ENCODE data around the gene ZNHIT3.

- TF ChIP-seq, protein P1, sequence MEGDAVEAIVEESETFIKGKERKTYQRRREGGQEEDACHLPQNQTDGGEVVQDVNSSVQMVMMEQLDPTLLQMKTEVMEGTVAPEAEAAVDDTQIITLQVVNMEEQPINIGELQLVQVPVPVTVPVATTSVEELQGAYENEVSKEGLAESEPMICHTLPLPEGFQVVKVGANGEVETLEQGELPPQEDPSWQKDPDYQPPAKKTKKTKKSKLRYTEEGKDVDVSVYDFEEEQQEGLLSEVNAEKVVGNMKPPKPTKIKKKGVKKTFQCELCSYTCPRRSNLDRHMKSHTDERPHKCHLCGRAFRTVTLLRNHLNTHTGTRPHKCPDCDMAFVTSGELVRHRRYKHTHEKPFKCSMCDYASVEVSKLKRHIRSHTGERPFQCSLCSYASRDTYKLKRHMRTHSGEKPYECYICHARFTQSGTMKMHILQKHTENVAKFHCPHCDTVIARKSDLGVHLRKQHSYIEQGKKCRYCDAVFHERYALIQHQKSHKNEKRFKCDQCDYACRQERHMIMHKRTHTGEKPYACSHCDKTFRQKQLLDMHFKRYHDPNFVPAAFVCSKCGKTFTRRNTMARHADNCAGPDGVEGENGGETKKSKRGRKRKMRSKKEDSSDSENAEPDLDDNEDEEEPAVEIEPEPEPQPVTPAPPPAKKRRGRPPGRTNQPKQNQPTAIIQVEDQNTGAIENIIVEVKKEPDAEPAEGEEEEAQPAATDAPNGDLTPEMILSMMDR (IDR thresholded peaks at IDR 0.05; ENCODE audit: low read depth, low read length, missing input control), result no peak
- TF ChIP-seq RAD21 (IDR thresholded peaks at IDR 0.05) (no peak), MAX (IDR thresholded peaks at IDR 0.05) (no peak), REST (IDR thresholded peaks at IDR 0.05) (no peak), FOXA1 (IDR thresholded peaks at IDR 0.05) (no peak), JUND (IDR thresholded peaks at IDR 0.05) (no peak), YY1 (IDR thresholded peaks at IDR 0.05) (no peak), TAF1 (conservative IDR thresholded peaks at IDR 0.05) (peak; percentile 31), EGR1 (IDR thresholded peaks at IDR 0.05; ENCODE audit: low read depth in 2 of 2) (no peak), RXRA (IDR thresholded peaks at IDR 0.05) (no peak), SP1 (IDR thresholded peaks at IDR 0.05) (no peak)
- TF ChIP-seq, protein P2, sequence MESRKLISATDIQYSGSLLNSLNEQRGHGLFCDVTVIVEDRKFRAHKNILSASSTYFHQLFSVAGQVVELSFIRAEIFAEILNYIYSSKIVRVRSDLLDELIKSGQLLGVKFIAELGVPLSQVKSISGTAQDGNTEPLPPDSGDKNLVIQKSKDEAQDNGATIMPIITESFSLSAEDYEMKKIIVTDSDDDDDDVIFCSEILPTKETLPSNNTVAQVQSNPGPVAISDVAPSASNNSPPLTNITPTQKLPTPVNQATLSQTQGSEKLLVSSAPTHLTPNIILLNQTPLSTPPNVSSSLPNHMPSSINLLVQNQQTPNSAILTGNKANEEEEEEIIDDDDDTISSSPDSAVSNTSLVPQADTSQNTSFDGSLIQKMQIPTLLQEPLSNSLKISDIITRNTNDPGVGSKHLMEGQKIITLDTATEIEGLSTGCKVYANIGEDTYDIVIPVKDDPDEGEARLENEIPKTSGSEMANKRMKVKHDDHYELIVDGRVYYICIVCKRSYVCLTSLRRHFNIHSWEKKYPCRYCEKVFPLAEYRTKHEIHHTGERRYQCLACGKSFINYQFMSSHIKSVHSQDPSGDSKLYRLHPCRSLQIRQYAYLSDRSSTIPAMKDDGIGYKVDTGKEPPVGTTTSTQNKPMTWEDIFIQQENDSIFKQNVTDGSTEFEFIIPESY (IDR thresholded peaks at IDR 0.05), result no peak
- TF ChIP-seq, protein P3, sequence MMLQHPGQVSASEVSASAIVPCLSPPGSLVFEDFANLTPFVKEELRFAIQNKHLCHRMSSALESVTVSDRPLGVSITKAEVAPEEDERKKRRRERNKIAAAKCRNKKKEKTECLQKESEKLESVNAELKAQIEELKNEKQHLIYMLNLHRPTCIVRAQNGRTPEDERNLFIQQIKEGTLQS (IDR thresholded peaks at IDR 0.05), result no peak
These were observed 58.6 kb downstream of the ZNHIT3 start for GRCh38 chr17:36545077-36545464.
